Testis (tissue), 3 donors: Measurements from ENCODE around the gene SEMA3G. TPM values are rescaled to one million over a fixed set of nuclear protein-coding genes. Genes with fewer than 3 reads are reported as not detected.

Experiments used
- DNase-seq: peaks from one replicate; pipeline ENCODE4 v3.0.0-alpha.2; 2019
- H3K27ac ChIP-seq, 2 donors: fragments of 200-600 bp; sonication (generic); one replicate each; pipeline ENCODE4 v1.5.1; 2019
- H3K27me3 ChIP-seq: fragments of 200-600 bp; sonication (generic); one replicate; pipeline ENCODE4 v1.5.1; 2019
- H3K36me3 ChIP-seq: fragments of 200-600 bp; sonication (generic); one replicate; pipeline ENCODE4 v1.5.1; 2017; ENCODE audit warnings: low read depth; ENCODE audit errors: missing control alignments
- H3K4me1 ChIP-seq: fragments of 200-600 bp; sonication (generic); one replicate; pipeline ENCODE4 v1.5.1; 2019
- H3K4me3 ChIP-seq, 2 donors: fragments of 200-600 bp; sonication (generic); one replicate each; pipeline ENCODE4 v1.5.1; 2017 to 2019
- H3K9me3 ChIP-seq: fragments of 200-600 bp; sonication (generic); one replicate; pipeline ENCODE4 v1.5.1; 2017
- CTCF ChIP-seq, 3 experiments: fragments of 450-650 bp in 2 of 3; fragments of 200-600 bp in 1 of 3; sonication (generic) in 1 of 3; IDR thresholded peaks; one replicate each; pipeline ENCODE4 v1.5.1; 2016 to 2019; ENCODE audit warnings: antibody characterized with exemption in 3 of 3, mild to moderate bottlenecking in 2 of 3, moderate library complexity in 1 of 3
- POLR2A ChIP-seq: fragments of 450-650 bp; IDR thresholded peaks from one replicate; pipeline ENCODE4 v1.6.1; 2017; ENCODE audit warnings: antibody characterized with exemption, mild to moderate bottlenecking, moderate library complexity
- WGBS, 2 donors: methylation state at CpG; one replicate each; pipeline ENCODE4 v1.1.5; 2018; 5-methylcytosine and 5-hydroxymethylcytosine counted together
- intact Hi-C: fragments of 100-400 bp; cut with DNase I; formaldehyde crosslinking; loops from one replicate; pipeline ENCODE4 v1.15.1; 2023; ENCODE audit warnings: low total_unique reads
- polyA plus RNA-seq: library from polyadenylated mRNA; stranded (reverse); fragments of 350-450 nt; fragmentation: Illumina TruSeq; extraction: RNeasy Lipid Tissue Mini Kit (QIAGEN cat#74804); gene quantifications from one replicate; pipeline ENCODE4 v1.2.3, GENCODE V29; 2014; ENCODE audit warnings: low read depth, low replicate concordance; ENCODE audit not compliant: insufficient read depth
- total RNA-seq, 2 donors: library from RNA; depleted of rRNA; stranded (reverse); fragments of >200 nt; gene quantifications; one replicate each; pipeline ENCODE4 v1.2.3, GENCODE V29; 2016

The SEMA3G gene
- total and polyA plus RNA-seq, 3 donors from 2014 or later, result 1.7 to 3.1 (median 2.1) TPM

DNA sequence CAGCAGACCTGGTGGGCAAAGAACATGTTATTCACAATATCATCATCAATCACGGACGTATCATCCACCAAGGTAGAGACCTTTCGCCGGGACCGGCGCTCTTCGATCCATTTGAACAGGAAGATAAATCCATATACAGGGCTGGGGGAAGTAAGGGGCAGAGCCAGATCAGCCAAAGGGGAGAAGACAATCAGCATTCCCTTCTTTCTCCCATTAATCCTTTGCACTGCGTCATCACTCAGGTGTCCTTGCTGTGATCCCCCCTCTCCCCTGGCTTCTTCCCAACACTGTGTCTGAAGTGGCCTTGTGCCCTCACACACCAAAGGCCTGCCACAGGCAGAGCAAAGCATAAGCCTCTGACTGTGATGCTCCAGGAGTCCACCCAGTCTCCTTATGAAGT, 36.4 kb downstream of the SEMA3G start:
- H3K27ac ChIP-seq, result no peak overlapping the region
- peaks cover 29% of the 10 kb centered on the region for H3K4me1 ChIP-seq
- 86 to 92% methylated on average over 8 of the region's 8 CpGs for WGBS, 2 donors
- no peak overlapping the region for H3K4me3 ChIP-seq
- H3K27me3 ChIP-seq, result no peaks in the 10 kb centered on the region
- no peaks in the 10 kb centered on the region for H3K9me3 ChIP-seq
- no peaks in the 10 kb centered on the region for H3K36me3 ChIP-seq
- intact Hi-C loops, result no loop called here
- TF ChIP-seq CTCF (IDR thresholded peaks at IDR 0.05) (no peak), POLR2A (no peak)
- no peak for DNase-seq

- no peaks in the 10 kb centered on the region for H3K9me3 ChIP-seq
- H3K27me3 ChIP-seq, result no peaks in the 10 kb centered on the region
- TF ChIP-seq CTCF (IDR thresholded peaks at IDR 0.05) (no peak), POLR2A (no peak)
- no peaks in the 10 kb centered on the region for H3K36me3 ChIP-seq
- no peak overlapping the region for H3K4me3 ChIP-seq
- intact Hi-C loops, result no loop called here
- 88 to 94% methylated on average over 3 of the region's 3 CpGs for WGBS, 2 donors
- H3K4me1 ChIP-seq, result peaks cover 26% of the 10 kb centered on the region
- H3K27ac ChIP-seq, result no peak overlapping the region
- DNase-seq, result no peak
Observed at GRCh38 chr3:52407779-52408178, 37.1 kb downstream of the SEMA3G start.

- H3K4me1 ChIP-seq, result peaks cover 20% of the 10 kb centered on the region
- no peaks in the 10 kb centered on the region for H3K36me3 ChIP-seq
- WGBS, 2 donors, result 91 to 95% methylated on average over 9 to 20 of the region's 20 CpGs
- H3K27ac ChIP-seq, result no peak overlapping the region
- no peaks in the 10 kb centered on the region for H3K27me3 ChIP-seq
- no peaks in the 10 kb centered on the region for H3K9me3 ChIP-seq
- no peak for DNase-seq
- intact Hi-C loops, result no loop called here
- no peak for TF ChIP-seq POLR2A
- no peak overlapping the region for H3K4me3 ChIP-seq
Observed at GRCh38 chr3:52406791-52407510, 38.0 kb downstream of the SEMA3G start.

- DNase-seq, result no peak
- no peaks in the 10 kb centered on the region for H3K9me3 ChIP-seq
- intact Hi-C loops, result no loop called here
- H3K4me1 ChIP-seq, result peaks cover 13% of the 10 kb centered on the region
- WGBS, 2 donors, result 92 to 98% methylated on average over 4 to 10 of the region's 11 CpGs
- no peak overlapping the region for H3K27ac ChIP-seq
- TF ChIP-seq POLR2A, result no peak
- no peak for TF ChIP-seq CTCF (IDR thresholded peaks at IDR 0.05)
- no peak overlapping the region for H3K4me3 ChIP-seq
- H3K27me3 ChIP-seq, result no peaks in the 10 kb centered on the region
- no peaks in the 10 kb centered on the region for H3K36me3 ChIP-seq
Observed at GRCh38 chr3:52406231-52406661, 38.7 kb downstream of the SEMA3G start.

- TF ChIP-seq CTCF (IDR thresholded peaks at IDR 0.05), result no peak
- no peak for TF ChIP-seq POLR2A
- no peaks in the 10 kb centered on the region for H3K36me3 ChIP-seq
Observed at GRCh38 chr3:52405601-52406110, 39.2 kb downstream of the SEMA3G start.

More at GRCh38 chr3:52405601-52406110, 39.2 kb downstream of the SEMA3G start:
- Histone ChIP-seq H3K9me3 (no peaks in the 10 kb centered on the region), H3K27me3 (no peaks in the 10 kb centered on the region), H3K4me3 (no peak overlapping the region), H3K27ac (no peak overlapping the region), H3K4me1 (peaks cover 13% of the 10 kb centered on the region)
- no peak for DNase-seq
- 89 to 91% methylated on average over 3 to 4 of the region's 4 CpGs for WGBS, 2 donors
- intact Hi-C loops, result no loop called here
